Lower lobe of right lung (tissue), 2 donors: ENCODE measurements around the gene IGFBP4. TPM values are rescaled to one million over a fixed set of nuclear protein-coding genes. Genes with fewer than 3 reads are reported as not detected.

ENCODE experiments used
- ATAC-seq, 2 donors: fragments of 200-7000 bp; cut with Tn5 transposase; one replicate each; pipeline ENCODE4 v1.9.1; 2020 to 2022; ENCODE audit warnings: mild to moderate bottlenecking in 2 of 2, moderate library complexity in 2 of 2
- DNase-seq: peaks from one replicate; pipeline ENCODE4 v3.0.0-alpha.2; 2020
- H3K27ac ChIP-seq: fragments of 200-600 bp; one replicate; pipeline ENCODE4 v1.8.0; 2022
- H3K27me3 ChIP-seq: fragments of 200-600 bp; one replicate; pipeline ENCODE4 v1.8.0; 2022; ENCODE audit warnings: low read depth
- H3K36me3 ChIP-seq: fragments of 200-600 bp; one replicate; pipeline ENCODE4 v1.8.0; 2022; ENCODE audit warnings: mild to moderate bottlenecking
- H3K4me1 ChIP-seq: fragments of 200-600 bp; one replicate; pipeline ENCODE4 v1.8.0; 2022
- H3K4me3 ChIP-seq: fragments of 200-600 bp; one replicate; pipeline ENCODE4 v1.8.0; 2022; ENCODE audit warnings: mild to moderate bottlenecking
- H3K9me3 ChIP-seq: fragments of 200-600 bp; one replicate; pipeline ENCODE4 v1.8.0; 2022
- CTCF ChIP-seq: fragments of 200-600 bp; IDR thresholded peaks from one replicate; pipeline ENCODE4 v1.8.0; 2022; ENCODE audit warnings: antibody characterized with exemption, mild to moderate bottlenecking
- intact Hi-C: fragments of 100-400 bp; cut with DNase I; formaldehyde crosslinking; loops from one replicate; pipeline ENCODE4 v1.11.0; 2022
- total RNA-seq: library from RNA; stranded (reverse); fragmentation: NEBNext Ultra II Directional; extraction: Animal tissue kit (Norgen Biotek cat#: 25700); gene quantifications from one replicate; pipeline ENCODE4 v1.2.1, GENCODE V29; 2021
- donor health status: DM: no; HTN: yes; CAD: no; lungs with severe emphysema.

Gene IGFBP4
- total RNA-seq, 1 donor from 2014 or later: 371 TPM

DNA sequence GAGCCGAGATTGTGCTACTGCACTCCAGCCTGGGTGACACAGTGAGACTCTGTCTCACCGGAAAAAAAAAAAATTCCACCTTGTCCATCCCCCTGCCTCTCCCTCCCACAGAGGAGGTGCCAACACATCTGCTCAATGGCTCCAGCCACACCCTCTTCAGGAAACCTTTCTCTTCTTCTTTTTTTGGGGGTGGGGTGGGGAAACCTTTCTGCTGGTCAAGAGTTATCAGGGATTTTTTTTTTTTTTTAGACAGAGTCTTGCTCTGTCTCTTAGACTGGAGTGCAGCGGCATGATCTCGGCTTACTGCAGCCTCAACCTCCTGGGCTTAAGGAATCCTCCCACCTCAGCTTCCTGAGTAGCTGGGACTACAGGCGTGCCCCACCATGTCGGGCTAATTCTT, 39.5 kb downstream of the IGFBP4 start:
- Histone ChIP-seq H3K27me3 (no peaks in the 10 kb centered on the region), H3K9me3 (no peaks in the 10 kb centered on the region), H3K4me3 (no peak overlapping the region), H3K4me1 (peaks cover 44% of the 10 kb centered on the region), H3K27ac (no peak overlapping the region), H3K36me3 (no peaks in the 10 kb centered on the region)
- DNase-seq: no peak
- intact Hi-C loops: no loop called here
- no peak for TF ChIP-seq CTCF
- no peak for ATAC-seq

DNA sequence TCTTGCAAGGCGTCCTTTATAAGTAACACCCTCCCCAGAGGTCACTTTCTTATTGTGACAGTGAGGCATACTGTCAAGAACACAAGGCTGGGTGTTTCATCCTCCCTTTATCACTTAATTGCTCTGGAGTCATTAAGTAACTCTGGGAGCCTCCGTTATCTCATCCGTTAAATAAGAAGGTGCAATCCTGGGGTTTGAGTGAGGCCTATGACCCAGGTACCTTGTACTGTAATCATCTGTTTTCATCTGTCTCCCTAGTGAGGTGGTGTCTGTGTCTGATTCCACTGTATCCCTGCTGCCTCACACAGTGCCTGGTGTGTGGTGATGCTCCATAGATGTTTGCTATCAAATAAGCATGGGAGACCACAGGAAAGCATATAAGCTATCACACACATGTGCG, 40.4 kb downstream of the IGFBP4 start:
- DNase-seq (no peak), ATAC-seq (no peak)
- no peak overlapping the region for H3K4me3 ChIP-seq
- H3K4me1 ChIP-seq: peaks cover 44% of the 10 kb centered on the region
- no peak overlapping the region for H3K27ac ChIP-seq
- no peak for TF ChIP-seq CTCF
- intact Hi-C loops: no loop called here
- H3K36me3 ChIP-seq: no peaks in the 10 kb centered on the region
- no peaks in the 10 kb centered on the region for H3K27me3 ChIP-seq
- H3K9me3 ChIP-seq: no peaks in the 10 kb centered on the region

- peaks cover 41% of the 10 kb centered on the region for H3K4me1 ChIP-seq
- H3K4me3 ChIP-seq: no peak overlapping the region
- intact Hi-C loops: no loop called here
- H3K36me3 ChIP-seq: no peaks in the 10 kb centered on the region
- no peaks in the 10 kb centered on the region for H3K9me3 ChIP-seq
- DNase-seq (no peak), ATAC-seq (no peak)
- no peaks in the 10 kb centered on the region for H3K27me3 ChIP-seq
- TF ChIP-seq CTCF: no peak
- no peak overlapping the region for H3K27ac ChIP-seq
Measured at GRCh38 chr17:40484285-40484972, 41.2 kb downstream of the IGFBP4 start.

- no peak overlapping the region for H3K4me3 ChIP-seq
- no peak for TF ChIP-seq CTCF
- intact Hi-C loops: no loop called here
- no peak for ATAC-seq
- no peaks in the 10 kb centered on the region for H3K36me3 ChIP-seq
- peaks cover 41% of the 10 kb centered on the region for H3K4me1 ChIP-seq
- H3K27ac ChIP-seq: no peak overlapping the region
- DNase-seq: no peak
- H3K27me3 ChIP-seq: no peaks in the 10 kb centered on the region
- H3K9me3 ChIP-seq: no peaks in the 10 kb centered on the region
Measured at GRCh38 chr17:40484973-40485530, 41.8 kb downstream of the IGFBP4 start.

- no peak for DNase-seq
- H3K4me3 ChIP-seq: no peak overlapping the region
- no peaks in the 10 kb centered on the region for H3K27me3 ChIP-seq
- no peaks in the 10 kb centered on the region for H3K36me3 ChIP-seq
- intact Hi-C loops: no loop called here
- no peaks in the 10 kb centered on the region for H3K9me3 ChIP-seq
- ATAC-seq: peak; percentile 19 to 52
- H3K4me1 ChIP-seq: peaks cover 43% of the 10 kb centered on the region
- no peak for TF ChIP-seq CTCF
- H3K27ac ChIP-seq: peak overlapping the region; percentile 64
Measured at GRCh38 chr17:40485851-40486521, 42.7 kb downstream of the IGFBP4 start.
